Superior temporal gyrus (tissue), 1 donor: ENCODE data around the gene NAMPT.
"Not testable (repeated sequence)": the region's sequence is repeated elsewhere in the genome, so short reads cannot be mapped to it uniquely, and the experiment has no call there.

Experiments
- DNase-seq: peaks from one replicate; pipeline ENCODE4 v3.0.0-alpha.2; 2016; ENCODE audit errors: extremely low spot score

The NAMPT gene

DNA sequence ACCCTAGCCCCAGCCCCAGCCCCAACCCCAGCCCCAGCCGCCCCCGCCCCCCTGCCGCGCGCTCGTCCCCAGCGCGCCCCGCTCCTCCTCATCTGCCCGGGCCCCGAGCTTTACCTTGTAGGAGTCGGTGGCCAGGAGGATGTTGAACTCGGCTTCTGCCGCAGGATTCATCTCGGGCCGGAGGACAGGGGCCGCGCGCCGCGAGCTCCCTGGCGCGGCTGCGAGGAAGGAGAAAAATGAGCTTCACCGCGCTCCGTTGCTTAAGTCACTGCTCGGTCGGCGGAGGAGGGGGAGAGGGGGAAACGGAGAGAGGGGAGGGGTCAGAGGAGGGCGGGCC, at the start of gene NAMPT:
Gene NAMPT, minus strand, starts transcription at position 270 of the 337 bp plus-strand sequence. Its CDS starts 99 bp downstream, at position 171.
- no peak for DNase-seq

DNA sequence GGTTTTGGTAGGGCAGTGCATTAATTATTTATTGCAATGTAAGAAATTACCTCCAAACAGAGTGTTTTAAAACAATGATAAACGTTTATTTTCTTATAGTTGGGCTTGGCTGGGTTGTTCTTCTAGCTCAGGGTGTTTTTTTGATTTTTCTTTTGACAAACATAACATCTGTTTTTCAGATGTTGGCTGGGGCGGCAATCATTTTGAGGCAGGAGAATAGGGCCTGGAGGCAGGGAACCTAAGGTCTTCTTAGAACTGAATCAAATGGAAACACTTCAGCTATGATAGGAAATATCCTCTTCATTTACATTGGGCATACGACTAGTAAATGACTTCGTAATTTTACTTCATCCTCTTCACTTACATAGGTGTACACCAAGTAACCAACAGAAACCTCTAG, 47.4 kb upstream of the NAMPT start:
- no peak for DNase-seq

DNA sequence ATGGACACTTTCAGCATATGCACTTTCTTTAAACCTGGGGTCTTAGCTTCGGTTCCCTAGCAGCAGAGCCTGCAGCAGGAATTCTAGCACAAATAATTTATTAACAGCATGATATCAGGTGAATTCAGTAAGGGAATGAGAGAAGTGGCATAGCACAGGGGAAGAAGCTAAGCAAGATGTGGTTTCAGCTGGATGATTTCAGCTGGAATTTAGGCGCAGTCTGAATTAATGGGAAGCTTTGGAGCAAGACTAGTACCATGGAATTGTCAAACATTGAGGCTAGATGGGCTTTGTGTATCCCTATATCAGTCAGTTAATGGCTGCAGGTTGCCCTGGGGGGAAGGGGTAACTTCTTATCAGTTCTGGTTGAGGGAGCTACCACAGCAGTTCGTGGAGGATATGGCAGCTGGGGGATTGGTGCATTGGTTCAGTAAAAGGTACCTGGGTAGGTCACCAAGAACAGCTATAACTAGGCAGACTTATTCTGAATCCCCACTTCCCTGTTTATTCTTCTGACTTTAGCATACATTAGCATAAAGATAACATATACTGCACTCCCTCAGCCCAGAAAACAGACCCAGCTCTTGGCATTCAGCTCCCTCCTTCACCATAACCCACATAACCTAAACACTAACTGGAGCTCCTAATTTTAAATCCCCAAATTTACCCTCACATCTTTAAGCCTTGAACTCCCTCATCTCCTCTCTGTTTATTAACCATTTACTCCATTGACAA, 46.8 kb upstream of the NAMPT start:
- DNase-seq = no peak

DNA sequence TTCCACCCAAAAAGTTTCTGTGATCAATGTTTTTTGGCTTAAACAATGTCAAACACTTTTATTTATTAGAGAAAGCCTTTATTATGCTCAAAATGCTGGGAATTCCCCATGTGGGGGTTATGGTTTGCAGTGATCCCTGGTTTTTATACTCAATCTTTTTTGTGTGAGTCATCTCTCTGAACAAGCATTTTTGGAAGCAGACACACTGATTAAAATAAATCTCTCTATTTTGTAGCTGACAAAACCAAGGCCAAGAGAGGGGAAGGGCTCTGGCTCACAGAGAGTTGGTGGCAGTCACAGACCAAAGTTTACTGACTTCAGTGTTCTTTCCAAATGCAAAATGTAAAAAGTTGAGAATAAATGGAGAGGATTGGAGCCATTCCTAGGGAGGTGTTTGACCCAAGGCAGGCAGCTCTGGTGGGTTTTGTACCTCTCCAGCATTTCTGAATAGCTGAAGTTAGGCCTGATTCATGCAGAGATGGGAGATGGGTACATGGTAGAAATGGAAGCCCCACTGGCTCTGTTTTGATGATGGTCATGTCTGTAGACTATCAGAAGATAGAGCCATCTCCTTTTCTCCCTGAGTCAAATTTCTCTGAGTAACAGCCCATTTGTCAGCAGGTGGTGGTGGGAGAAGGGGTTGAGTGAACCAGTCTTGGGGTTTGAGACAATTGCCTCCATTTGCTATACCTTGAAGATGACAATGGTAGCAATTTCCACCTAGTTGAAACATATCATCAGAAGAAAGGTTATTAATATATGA, 45.4 kb upstream of the NAMPT start:
- no peak for DNase-seq

DNA sequence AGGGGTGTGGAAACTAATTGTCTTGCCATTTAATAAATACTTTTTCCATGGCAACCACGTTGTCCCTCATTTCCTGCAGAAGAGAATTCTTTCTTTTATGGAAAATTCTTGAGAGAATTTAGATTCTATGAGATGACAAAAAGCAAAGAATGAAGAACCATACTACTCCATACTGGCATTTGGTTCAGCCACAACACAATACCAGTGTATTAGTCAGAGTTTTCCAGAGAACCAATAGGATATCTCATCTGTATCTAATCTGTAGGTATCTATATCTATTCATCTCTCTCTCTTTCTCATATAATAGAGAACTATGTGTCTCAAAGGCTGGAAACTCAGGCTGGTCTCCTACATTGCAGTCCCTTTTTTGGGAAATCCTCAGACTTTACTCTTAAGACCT, 44.6 kb upstream of the NAMPT start:
- DNase-seq = no peak

DNA sequence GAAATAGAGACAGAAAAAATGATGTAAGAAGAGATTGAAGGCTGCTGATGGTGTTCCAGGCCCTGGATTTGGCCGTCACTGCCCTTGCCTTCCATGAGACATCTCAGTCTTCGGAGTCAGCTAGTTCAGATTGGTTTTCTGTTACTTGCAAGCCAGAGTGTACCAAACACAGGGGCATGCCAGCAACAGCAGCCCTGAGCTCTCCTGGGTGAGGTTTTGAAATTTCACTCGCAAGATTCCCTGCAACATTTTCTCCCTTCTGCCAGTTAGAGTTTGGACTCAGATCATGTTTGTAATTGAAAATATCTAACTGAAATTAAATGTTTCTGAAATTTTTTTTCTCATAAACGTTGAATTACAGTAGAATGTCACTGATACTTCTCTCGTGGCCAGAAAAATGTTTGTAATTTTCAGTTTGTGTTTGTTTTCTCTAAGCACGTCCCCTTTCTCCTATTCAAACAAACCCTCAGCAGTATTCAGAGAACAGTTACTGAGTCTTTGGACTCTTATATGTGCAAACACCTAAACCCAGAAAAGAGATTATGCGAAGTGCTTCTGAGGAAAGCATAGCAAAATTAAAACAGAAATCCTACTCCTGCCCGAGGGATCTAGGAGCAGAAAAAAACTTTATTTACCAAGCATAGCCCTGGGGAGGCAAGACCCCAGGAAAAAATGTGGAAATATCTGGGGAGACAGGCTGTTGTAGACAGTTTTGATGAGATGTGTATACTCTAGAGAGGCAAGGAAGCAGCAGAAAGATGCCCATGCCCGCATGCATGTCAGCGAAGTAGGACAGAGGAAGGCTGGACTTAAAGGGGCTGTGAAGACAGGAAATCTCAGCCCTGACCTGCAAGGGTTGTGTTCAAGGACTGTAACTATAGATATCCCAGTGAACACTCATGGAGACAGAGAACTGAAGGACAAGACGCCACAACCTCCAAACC, 43.0 kb upstream of the NAMPT start:
- no peak for DNase-seq

DNA sequence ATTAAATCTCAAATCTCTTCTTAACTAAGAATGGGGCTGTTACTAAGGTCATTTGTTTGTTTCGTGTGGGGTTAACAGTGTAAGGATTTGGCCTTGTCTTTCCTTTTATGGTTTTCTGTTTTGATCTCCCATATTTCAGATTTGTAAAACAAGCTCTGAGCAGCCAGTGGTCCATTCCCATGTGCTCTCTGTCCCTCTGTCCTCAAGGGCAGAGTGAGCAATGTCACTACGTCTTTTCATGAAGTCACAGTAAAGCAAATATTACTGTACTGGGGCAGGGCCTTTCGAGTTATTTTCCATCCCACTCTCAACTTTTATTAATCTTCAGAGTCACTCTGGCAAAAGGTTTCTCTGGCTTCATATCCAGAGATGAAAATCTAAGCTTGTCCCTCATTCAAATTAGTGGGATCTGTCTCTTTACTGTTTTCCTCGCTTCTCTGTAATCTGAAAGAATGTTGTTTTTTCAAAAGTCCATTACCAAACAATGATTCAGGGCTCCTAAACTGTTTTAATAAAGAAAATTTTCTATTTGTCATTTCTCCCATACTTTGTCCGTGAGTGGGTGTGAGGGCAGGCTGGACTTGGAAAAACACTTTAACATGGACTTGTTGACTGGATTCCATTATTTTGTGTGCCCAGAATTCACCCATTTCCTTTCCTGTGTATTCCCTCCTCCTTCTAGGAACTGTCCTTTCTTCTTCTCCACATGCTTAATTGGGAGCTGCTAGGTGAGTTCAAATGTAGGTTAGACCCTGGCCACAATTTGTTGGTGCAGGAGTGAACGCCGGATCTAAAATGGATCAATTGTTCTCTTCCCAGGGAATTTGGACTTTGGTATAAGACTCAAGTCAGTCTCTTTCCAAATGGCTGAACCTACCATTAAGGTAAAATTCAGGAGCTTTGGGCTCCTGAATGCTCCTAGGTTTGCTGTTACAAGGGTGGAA, 42.1 kb upstream of the NAMPT start:
- DNase-seq = no peak

DNA sequence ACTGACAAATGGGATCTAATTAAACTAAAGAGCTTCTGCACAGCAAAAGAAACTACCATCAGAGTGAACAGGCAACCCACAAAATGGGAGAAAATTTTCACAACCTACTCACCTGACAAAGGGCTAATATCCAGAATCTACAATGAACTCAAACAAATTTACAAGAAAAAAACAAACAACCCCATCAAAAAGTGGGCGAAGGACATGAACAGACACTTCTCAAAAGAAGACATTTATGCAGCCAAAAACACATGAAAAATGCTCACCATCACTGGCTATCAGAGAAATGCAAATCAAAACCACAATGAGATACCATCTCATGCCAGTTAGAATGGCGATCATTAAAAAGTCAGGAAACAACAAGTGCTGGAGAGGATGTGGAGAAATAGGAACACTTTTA, 39.7 kb upstream of the NAMPT start:
- DNase-seq = not testable (repeated sequence)

DNA sequence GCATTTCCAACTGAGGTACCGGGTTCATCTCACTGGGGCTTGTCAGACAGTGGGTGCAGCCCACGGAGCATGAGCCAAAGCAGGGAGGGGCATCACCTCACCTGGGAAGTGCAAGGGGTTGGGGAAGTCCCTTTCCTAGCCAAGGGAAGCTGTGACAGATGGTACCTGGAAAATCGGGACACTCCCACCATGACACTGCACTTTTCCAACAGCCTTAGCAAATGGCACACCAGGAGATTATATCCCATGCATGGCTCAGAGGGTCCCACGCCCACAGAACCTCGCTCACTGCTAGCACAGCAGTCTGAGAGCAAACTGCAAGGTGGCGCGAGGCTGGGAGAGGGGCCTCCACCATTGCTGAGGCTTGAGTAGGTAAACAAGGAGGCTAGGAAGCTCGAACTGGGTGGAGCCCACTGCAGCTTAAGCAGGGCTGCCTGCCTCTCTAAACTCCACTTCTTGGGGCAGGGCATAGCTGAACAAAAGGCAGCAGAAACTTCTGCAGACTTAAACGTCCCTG, 35.5 kb upstream of the NAMPT start:
- not testable (repeated sequence) for DNase-seq

DNA sequence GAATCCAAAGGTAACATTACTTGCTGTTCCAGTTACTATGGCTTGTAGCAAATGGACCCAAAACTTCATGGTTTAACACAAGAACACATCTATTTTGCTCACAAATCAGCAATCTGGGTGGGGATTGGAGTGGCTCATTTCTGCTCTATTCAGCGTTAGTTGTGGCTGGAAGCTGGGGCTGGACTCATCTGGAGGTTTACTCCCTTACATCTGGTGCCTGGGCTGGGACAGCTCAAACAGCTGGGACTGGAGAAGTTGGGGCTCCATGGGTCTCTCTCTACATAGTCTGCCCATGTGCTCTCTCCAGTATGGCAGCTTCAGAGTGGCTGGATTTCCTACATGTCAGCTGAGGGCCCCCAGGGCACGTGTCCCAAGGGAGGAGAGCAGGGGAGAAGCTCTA, 33.7 kb upstream of the NAMPT start:
- no peak for DNase-seq

DNA sequence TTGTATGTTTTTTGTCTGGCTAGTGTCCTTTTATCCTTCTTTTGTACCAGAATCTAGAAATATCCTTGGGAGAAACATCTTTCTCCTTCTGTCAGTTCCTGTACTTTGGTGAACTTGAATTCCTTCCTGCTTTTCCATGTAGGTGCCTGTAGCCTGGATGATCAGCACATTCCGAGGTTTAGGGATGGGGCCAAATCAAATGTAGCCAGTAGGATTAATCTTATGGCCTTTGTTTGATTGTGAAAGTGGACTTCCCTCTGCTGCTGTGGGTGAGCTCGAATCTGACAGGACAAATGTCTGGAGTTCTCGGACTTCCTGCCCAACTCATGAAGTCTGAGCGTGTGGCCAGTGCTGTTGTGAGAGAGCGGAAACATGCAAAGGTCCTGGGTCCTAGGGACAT, 33.2 kb upstream of the NAMPT start:
- no peak for DNase-seq

DNA sequence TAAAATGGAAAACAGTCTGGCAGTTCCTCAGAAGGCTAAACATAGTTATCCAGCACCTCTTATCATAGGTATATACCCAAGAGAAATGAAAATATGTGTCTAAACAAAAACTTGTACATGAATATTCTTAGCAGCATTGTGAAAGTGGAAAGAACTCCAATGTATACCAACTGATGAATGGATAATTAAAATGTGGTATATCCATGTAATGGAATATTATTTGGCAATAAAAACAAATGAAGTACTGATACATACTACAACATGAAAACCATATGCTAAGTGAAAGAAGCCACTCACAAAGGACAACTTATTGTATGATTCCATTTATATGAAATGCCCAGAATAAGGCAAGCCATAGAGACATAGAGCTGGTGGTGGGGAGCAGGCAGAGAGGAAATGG, 32.2 kb upstream of the NAMPT start:
- DNase-seq = no peak

DNA sequence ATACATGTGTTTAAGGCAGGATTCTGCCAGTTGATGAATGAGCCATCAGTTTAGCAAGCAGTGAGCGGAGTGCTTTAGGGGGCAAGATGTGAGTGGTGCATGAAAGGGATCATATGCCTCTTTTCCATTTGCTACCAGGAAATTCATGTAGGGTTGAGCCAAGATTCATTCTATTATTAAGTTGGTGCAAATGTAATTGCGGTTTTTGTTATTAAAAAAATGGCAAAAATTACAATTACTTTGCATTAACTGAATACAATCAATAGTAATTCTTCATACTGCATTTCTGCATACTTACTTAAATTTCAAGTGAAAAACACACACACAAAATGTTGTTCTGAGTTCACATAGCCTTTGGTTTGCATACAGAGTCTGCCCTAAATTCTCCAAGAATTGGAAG, 30.1 kb upstream of the NAMPT start:
- no peak for DNase-seq

DNA sequence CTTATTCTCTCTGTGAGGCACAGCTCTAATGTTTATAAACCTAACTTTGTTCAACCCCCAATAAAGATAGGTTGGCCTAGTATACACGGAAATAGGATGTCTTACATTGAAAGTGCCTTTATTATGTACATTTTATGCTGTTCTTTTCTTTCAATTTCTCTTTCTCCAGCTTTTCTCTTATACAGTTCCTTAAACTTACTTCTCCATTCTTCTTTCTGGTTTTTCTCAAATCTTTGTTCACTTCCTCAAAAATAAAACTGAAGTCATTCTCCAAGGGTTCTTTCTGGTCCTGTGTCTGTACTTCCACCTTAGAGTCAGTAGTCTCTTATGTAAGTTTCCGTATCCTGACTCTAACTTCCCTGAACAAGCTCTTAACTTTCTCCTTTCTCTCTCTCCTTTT, 29.2 kb upstream of the NAMPT start:
- peak; percentile 19 for DNase-seq

DNA sequence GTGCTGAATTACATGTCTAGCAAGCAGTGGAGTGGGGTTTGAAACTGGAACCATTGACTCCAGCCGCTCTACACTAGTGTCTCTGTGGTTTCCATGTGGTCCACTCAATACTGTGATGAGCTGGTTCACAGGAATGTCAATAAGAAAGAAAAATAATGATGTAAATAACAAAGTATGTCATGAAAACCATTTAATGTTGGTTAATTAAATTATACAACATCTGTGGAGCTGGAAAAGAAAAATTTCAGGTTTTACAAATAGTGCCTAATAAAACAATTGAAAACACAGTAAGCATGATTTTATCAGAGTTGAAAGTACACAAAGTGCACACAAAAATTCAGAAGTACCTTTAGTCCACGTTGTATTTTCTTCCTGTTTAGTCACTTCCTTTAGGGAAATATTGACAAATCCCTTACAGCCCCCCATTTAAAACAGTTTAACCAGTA, 28.7 kb upstream of the NAMPT start:
- DNase-seq = no peak

DNA sequence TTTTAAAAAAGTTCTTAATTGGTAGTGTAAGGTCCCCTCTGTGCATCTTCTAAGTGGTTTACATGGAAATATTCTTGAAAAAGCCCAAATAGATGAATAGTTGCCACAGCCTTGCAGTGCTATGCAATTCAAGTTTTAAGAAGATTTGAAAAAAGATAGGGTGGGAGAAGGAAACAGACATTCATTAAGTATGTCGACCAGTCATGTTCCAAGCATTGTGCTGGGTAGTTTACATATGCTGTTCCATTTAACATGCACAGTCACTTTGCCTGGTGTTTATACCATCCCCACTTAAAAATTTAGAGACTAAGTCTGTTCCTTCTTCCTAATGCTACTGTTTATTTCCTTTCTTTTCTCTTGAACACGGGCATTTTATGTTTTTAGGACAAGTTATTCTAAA, 28.1 kb upstream of the NAMPT start:
- DNase-seq = no peak

DNA sequence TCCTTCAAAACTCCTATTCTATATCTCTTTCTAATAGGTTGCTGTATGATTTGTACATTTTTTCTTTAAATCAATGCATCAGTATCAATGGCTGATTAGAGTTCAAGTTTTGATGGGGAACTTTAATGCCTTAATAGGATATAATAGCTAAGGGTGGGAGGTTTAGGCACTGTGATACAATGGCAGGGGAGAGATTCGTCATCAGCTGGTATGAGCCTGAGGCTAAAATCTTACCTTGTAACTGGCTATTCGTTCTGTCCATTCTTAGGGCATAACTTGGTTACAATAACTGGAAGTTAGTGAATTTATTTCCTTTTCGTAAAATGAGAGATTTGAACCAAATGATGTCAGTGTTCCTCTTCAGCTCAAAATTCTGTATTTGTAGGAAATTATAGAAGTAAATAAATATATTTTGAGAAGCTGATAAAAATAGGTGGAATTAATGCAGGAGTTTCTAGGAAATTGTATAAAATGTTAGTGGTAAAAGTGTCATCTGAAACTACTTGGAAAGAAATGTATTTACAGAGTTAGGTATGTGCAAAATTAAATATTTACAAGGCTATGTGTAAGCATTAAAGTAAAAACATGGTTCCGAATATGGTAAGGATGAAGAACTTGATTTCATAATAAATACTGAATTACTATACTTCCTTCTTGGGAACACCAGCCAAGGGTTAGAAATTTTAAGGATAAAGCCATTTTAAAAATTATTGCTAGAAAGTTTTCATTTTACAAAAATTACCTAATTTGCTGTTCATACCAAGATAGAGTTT, 27.5 kb upstream of the NAMPT start:
- no peak for DNase-seq

DNA sequence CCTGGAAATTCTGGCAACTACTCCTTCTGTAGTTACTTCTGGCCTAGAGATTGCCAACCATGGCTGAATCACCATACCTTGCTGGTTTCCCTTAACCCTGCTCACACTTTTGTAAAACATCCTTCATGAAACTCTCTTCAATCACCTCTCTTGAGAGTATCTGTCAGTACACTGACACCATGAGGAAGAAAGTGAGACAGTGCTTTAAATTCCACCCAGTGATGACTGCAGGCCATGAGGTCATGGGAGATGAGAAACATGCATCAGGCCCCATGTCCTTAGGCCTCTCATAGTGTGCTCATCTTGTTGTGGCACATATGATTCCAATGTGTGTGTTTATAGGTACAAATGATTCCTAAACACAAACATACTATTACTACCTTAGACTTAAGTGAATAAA, 24.6 kb upstream of the NAMPT start:
- no peak for DNase-seq

DNA sequence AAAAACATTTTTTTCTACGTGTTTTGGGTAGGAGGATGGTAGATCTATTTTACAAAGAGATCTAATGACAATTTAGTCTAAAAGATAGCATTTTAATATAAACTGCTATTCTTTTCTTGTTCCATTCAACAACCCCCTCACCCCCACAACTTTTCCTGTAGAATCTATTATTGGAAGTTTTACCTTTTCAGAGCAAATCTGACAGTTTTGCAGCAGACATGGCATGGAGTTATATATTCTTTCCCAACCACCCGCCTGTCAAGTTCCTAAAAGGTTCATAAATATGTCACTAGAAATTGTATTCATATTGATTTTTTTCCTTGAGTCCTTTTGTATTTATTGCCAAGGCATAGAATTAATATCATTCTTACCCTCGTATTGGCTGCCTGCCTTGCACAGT, 21.5 kb upstream of the NAMPT start:
- DNase-seq = no peak

DNA sequence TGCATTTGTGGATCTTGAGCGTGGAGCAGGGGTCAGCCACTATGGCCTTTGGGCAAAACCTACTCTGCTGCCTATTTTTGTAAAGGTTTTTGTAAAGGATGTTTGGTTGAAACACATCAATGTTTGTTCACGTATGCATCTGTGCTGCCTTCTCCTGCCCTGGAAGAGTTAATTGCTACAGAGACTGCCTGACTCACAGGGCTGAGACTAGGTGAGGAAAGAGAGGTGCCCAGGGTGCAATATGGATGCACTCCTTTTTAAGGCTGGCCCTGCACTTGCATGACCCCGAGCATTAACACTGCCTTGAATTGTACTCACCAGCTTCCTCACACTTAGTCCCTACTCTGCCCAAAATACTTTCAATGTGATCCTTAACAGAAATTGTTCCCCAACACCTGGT, 20.9 kb upstream of the NAMPT start:
- no peak for DNase-seq
